GM21825 (cell line): ENCODE results near the gene PTPRG.

Source experiments
- ATAC-seq: cut with Tn5 transposase; IDR thresholded peaks from one replicate; pipeline ENCODE4 v1.9.1; 2021; ENCODE audit warnings: mild to moderate bottlenecking, moderate library complexity; ENCODE audit not compliant: unreplicated experiment

Gene PTPRG

DNA sequence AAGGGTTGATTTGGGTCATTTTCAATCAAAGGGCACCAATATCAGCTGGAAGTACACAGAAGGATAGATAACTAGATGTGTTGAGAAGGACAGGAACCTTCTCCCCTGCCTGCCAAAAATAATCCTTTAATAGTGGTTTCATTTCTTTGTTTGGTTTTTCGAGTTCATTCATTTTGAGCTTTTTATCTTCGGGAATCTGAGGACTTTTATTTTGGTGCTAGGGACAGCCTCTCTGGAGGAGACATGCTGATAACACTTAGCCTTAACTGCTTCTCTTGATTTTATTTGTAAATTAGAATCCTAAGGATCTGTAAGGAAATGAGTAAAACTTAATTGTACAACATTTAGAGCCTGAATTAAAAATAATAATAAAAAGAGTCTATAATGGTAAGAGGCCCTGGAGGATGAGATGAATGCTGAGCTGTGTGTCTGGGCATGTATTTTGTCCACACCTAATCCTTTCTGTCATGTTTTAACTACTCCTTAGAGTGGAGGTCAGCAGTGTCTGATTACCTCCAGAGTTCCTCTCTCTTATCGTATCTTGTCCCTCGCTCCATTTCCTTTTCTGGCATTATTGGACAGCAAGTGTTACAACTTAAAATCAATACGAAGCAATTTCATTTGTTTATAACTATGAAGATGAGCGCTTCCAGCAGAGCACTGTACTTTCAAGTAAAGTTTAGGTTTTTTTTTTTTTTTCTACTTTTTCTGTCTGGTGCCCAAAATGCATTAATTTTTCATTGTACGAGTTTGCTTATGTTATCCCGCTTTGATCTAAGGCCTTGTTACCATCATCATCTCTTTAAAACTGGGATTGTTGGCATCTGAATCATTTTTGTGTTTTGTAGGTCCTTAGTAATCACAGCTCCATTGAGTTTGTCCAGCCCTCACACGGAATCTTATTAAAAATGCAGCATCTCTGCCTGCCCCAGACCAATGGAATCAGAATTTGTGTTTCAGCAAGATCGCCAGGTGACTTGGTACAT lies 22.8 kb downstream of the PTPRG start:
- no peak for ATAC-seq

DNA sequence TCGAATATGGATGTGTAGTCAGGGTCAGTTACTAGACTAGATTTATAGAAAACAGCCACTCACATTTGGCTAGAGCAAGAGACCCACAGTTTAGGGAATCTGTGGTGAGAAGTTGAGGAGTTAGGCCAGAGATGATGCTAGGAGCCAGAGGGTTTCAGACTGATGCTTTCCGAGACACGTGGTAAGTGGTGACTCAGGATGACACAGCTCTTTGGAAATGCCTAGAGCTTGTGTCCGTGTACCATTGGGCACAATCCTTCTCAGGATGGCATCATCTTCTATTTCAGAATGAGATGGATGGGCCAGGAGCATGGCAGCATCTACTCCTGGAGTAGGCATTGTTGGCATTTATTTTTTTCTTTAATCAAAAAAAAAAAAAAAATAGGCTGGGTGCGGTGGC lies 28.5 kb downstream of the PTPRG start:
- no peak for ATAC-seq

DNA sequence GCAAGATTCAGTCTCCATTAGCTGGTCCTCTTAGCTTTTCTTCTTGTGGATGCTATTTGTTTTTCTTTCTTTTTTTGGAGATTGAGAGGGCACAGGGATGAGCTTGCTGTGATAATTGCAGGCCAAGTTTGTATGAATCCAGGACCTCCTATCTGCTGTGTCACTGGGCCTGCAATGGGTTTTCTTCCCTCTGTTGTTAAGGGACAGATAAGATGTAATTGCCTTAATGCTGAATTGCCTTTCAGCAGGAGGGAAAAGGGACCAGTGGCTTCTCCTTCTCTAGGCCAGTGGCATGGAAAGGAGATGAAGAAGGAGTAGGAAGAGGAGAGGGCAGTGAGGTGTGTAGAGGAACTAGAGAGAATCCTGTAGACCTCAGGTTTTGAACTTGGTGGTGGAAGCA lies 29.9 kb downstream of the PTPRG start:
- no peak for ATAC-seq

DNA sequence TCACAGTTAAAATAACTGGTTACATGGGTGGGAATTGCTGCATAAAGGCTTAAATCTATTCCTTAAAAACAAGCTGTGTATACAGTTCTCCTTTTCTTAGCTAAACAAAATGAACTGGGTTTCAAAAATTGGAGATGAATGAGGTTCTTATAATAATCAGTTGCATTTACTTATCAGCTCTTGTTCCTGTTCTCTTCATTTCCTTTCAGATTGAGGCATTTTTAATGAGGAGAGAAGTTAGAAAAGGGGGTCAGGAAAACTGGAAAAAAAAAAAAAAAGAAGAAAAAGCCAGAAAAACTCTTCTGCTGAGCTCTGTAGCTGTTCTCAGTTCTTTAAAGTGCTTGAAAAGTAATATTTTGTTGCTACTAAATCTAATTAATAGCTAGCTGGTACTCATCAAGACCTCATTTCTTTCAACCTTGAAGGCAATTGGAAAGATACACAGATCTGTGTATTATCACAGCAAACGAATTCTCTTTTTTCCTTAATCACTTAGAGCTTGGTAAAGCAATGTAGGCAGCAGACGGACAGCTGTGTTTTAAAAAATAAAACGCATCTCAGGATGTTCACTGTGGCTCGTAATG lies 32.2 kb downstream of the PTPRG start:
- ATAC-seq = no peak

DNA sequence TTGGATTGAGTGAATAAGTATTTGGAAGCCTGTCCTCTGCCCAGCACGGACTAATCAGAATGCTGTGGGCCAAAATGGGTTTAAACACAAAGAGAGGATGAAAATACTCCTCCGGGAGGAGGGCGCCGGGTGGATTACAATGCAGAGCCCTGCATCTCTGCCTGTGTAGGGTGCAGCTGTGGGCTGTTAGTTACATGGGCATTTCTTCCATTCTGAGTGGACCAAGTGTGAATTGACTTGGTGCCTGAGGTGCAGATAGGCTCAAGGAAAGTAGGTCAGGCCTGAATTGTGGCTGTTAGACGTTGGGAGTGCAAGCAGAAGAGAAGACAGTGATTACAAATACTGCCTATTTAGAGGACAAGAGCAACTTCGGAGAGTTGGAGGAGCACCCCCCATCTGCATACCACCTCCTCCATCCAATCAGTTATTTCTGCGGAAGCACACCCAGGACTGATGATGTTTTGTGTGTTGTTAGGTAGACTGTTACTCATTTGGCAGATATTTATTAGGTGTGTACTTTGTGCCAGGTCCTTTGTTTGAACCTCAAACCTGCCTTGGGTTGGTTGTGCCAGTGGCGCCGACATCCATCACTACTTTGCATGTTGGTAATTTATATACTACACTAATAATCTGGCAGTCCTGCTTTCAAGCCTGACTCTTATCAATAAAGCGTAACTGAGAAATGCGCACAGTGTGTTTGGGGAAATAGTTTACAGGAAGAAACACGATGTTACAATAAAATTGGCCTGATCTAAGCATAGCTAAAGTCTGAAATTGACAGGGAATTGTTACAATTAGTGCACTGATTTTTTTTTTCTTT lies 33.0 kb downstream of the PTPRG start:
- ATAC-seq = no peak

DNA sequence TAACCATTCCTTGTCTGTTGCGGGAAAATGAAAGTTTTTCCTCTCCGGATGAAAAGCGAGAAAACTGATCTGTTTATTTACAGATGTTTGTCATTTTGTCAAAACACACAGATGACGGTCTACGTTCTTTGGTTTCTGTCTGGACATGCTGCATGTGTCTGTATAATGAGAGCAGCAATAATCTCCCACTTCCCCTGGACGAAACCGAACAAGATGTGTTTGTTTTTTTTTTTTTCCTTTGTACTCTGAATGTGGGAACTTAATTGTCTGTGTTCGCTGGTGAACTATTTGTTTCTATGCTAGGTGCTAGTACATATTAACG lies 33.6 kb downstream of the PTPRG start:
- no peak for ATAC-seq

DNA sequence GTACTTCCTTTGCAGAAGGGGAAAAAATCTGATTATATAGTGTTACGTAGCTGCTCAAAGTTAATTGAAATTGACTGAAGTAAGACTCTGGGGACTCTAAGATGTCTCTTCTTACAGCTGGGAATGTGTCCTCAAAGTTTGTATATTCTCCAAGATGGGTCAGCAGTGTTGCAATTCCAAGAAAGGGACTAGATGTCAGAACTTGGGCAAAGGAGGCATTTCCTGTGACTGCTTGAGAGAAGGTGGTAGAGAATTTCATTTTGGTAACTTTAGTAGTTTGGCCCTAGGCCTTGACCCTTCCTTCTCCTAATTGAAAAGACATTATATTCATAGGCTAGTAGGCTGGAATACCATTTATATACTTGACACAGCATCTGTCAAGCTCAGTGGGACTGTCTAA lies 33.9 kb downstream of the PTPRG start:
- no peak for ATAC-seq

DNA sequence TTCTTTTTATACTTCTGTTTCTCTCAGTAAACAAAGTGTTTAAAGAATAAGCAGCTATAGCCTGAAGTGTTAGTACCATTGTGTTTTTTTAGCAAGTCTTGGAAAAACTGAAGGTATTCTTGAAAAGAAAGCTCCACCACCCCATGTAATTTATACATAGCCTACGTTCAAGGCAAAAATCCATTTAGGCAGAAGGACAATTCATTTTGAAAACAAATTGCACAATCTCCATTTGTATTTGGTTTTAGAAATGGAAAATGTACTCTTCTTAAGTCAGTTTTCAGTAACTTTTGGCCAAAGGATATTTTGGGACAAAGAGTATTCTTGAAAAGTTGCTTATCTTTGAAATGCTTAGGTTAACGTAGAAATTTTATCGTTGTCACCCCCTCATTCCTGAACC lies 34.5 kb downstream of the PTPRG start:
- no peak for ATAC-seq

DNA sequence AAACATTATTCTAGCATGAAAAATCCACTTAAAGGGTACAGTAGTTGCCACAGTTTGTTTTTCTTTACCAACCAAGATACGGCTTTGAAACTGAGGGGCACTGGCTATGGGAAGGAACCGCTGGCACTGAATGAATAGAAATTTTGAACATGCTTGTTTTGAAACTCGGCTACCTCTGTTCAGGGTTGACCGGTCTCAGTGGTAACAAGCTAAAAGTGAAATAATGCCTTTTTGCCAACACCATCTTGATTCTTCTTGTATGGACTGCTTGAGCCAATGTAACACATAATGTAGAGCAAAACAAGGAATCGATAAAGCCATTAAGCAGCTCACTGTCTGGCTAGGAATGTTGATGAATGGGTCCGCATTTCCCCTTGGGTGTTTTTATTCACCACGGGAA lies 36.5 kb downstream of the PTPRG start:
- ATAC-seq = no peak

DNA sequence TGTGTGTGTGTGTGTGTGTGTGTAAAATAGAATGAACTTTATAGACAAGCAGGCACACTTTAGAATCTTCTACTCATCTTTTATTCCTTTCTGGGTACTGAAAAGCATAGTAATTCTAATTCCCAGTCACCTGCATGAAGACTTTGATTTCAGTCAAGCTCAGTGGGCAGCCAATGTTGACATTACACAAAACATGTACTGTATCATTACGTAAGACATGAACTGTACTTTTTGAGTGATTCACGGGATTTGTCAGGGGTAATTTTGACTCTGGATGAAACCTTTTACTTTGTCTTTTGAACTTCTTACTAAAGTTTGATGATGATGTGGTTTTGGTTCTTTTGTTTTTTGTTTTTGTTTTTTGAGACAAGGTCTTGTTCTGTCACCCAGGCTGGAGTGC lies 38.8 kb downstream of the PTPRG start:
- ATAC-seq = no peak

DNA sequence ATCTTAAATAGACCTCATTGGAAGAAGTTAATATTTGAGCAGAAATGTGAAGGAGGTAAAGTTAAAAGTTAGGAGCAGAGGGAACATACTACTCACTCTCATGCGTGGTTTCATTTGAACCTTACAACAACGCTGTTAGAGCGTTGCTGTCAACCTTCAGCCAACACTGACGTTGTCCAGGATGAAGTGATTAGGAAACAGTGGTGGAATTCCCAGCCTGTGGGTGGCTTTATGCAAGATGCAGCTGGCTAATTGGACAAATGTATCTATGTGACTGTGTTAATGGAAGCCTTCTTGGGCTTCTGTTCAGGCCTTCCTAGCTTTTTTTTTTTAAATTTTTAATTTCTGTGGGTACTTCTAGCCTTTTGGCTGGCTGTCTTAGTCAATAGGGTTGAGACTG lies 40.5 kb downstream of the PTPRG start:
- no peak for ATAC-seq

DNA sequence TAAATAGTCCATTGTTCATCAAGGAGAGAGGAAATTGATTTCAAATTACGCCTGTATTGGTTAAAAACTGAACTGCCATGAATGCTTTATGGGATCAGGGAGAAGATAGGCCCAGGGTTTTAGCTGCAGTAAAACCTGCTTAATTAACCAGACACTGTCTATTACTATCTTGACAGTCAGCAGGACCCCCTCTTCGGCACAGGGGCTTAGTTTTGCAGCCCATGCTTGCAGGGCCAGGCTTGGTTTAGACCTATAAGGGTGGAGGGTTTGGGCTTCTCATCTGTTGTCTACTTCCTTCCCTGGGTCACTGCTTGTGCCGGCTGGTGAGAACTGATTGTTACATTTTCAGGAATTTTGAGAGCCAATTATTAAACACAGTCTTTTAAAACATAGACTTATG lies 41.1 kb downstream of the PTPRG start:
- no peak for ATAC-seq

DNA sequence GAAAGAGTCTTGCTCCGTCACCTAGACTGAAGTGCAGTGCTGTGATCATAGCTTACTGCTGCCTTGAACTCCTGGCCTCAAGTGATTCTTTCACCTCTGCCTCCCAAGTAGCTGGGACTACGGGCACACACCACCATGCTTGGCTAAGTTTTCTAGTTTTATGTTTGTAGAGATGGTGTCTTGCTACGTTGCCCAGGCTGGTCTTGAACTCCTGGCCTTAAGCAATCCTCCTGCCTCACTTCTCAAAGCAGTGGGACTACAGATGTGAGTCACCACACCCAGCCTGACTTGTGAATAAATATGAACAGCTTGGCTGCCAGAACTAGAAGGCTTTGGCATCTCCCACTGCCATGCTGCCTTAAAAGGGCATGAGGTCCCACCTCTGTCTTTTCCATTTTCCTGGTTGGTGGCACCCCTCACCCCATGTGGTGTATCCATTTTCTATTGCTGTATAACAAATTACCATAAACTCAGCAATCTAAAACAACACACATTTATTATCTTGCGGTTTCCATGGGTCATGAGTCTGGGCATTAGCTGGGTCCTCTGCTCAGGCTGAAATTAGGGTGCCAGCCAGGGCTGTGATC lies 44.3 kb downstream of the PTPRG start:
- ATAC-seq = no peak

DNA sequence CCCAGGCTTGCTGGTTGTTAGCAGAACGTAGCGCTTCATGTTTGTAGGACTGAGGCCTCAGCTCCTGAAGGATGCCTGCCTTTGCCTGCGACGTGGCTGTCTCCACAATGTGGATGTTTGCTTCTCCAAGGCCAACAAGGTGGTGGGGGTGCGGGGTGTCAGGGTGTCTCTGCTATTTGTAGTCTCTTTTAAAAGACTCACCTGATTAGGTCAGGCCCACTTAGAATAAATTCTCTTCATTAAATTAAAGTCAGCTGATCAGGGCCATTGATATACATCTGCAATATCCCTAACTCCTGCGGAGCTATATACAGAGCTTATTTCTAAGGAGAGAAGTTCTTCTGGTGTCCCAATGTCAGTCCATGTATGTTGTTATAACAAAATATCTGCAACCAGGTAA lies 44.8 kb downstream of the PTPRG start:
- no peak for ATAC-seq

DNA sequence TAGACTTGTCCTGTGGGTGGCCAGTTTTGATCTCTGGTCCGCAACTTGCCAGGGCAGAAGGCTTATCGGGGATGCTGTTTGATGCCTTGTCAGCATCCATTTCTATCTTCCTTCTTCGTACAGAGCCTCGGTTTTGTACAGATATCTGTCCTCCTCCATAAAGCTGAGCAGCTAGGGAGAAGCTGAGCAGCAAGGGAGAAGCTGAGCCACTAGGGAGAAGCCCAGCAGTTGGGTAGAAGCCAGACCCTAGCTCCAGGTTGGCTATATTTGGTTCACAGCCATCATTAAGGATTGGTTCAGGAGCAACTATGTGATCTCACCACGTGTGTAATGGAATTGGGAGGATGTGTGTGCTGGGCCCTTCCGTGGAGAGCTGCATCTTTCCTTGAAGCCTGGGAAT lies 46.7 kb downstream of the PTPRG start:
- no peak for ATAC-seq

DNA sequence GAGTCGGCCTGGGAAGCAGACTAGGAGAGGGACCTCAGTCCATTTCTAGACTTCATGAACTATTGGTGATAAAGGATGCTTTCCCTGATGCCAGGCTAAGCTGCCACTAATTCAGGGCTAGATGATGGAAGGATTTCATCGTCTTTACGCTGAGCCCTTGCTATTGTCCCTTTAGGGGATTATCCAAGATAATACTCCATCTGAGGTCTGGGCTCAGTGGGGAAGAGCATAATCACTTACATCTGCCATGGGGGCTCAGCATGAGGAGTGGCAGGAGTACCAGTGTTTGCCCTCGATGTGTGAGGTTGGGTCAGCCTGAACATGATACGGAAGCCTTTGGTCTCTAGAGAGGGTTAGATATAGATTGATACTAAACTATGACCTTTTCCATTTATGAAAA lies 47.3 kb downstream of the PTPRG start:
- ATAC-seq = no peak

DNA sequence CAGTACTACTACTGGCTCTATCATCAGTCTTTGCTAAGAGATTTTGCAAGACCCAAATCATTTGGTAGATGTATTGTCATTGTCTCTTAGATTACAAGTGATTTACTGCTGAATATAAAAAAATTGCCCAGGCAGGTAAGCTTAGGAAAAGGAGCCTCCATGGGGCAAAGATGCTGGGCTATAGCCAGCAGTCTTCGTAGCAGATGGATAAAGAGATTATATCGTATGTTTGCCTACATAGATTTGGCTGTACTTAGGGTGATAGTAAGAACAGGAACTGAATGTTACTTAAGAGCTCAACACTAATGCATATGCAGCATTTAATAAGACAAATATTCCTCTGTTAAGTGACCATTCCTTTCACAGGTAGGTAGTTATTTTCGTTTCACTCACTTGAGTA lies 48.9 kb downstream of the PTPRG start:
- ATAC-seq = no peak

DNA sequence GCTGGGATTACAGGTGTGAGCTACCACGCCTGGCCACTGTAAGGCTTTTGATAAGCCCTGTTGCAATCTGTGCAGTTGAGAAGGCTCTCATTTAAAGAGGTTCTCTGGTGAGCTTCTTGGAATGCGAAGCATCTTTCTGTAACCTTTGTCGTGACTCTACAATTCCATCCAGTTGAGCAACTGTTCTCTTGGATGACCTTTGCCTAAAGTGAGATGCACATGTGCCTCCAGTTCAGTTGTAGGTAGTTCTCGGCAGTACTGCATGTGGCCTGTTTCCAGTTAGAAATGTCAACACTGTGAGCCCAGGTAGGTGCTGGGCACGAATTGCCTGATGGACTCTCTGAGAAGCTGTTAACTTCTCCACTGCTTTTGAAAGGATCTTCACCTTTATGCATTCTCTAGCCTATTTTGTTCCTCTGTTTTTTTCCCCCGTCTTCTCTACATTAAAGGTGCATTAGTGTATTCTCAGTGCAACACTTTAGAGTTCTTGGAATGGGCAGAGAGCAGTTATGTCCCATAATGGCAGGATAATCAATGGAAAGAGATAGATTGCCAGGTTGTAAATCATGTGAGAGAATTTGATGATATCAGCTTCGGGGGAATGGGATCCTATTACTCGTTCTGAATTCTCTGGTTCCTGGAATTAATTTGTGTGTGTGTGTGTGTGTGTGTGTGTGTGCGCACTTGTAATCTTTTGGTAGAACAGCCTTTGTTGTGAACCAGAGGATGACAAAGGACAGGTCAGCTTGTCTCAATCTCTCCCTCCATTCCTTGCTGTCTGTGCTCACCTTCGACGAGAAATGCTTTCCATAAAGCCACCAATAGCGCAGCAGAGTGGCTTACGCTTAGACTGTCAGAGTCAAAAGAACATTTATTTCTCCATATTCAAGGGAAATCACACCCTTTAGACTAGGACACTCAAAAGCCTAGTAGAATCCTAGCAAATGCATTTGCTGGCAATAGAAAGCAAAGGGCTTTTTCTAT lies 51.1 kb downstream of the PTPRG start:
- no peak for ATAC-seq

DNA sequence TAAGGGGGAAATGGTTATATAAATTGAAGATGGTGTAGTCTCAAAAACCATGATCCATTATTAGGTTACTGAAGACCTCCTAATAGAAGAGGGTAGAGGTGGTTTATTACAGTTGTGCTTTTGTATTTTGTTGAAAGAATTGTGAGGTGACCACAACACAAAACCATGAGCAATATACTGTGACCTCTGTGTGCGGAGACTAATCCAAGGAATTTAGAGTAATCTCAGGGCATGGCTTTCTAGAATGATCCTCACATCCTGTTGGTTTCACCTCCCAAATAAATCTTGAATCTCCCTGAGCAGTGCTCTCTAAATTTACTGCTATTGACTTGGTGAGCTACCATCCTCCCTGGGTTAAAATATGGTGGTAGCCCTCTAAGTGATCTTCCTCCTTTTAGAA lies 52.3 kb downstream of the PTPRG start:
- ATAC-seq = no peak

DNA sequence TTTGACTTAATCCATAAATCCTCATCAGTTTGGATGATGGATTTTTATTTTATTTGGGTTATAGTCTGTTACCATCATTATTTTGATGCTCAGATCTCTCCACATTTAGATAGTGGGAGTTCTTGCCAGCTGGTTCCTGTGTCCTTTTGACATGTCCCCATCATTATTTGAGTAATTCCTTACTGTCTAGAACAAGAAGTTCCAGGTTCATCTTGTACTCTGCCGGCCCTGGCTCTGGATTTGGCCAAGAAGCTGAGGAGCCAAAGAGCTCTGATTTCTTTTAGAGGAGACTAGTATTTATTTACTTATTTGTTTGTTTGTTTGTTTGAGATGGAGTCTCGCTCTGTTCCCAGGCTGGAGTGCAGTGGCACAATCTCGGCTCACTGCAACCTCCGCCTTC lies 54.3 kb downstream of the PTPRG start:
- ATAC-seq = no peak
